Neutrophil (primary cell): ENCODE results near the gene HAGH.

Experiments used
- H3K27ac ChIP-seq: fragments of 200-600 bp; sonication (generic); 2 replicates; pipeline ENCODE4 v1.5.1; 2016; ENCODE audit warnings: mild to moderate bottlenecking, moderate library complexity
- H3K27me3 ChIP-seq: fragments of 200-600 bp; sonication (generic); 2 replicates; pipeline ENCODE4 v1.6.0; 2016; ENCODE audit warnings: mild to moderate bottlenecking
- H3K36me3 ChIP-seq: fragments of 200-600 bp; sonication (generic); 2 replicates; pipeline ENCODE4 v1.5.1; 2017
- H3K4me1 ChIP-seq, 2 experiments: fragments of 200-600 bp in 1 of 2; sonication (generic) in 1 of 2; 1 replicate in 1 of 2; 2 replicates in 1 of 2; pipeline versions ENCODE4 v1.5.1 to v1.6.1; 2013 to 2016; ENCODE audit warnings: low read depth in 1 of 2, low read length in 1 of 2, mild to moderate bottlenecking in 1 of 2, moderate library complexity in 1 of 2; ENCODE audit not compliant: control insufficient read depth in 1 of 2, insufficient read depth in 1 of 2
- H3K4me3 ChIP-seq, 2 experiments: fragments of 200-600 bp in 1 of 2; sonication (generic) in 1 of 2; 1 replicate in 1 of 2; 2 replicates in 1 of 2; pipeline ENCODE4 v1.5.1; 2013 to 2016; ENCODE audit warnings: low read depth in 1 of 2, low read length in 1 of 2, mild to moderate bottlenecking in 1 of 2, moderate library complexity in 1 of 2
- H3K9me3 ChIP-seq: fragments of 200-600 bp; sonication (generic); 2 replicates; pipeline ENCODE4 v1.5.1; 2016
- CTCF ChIP-seq: fragments of 200-600 bp; sonication (generic); IDR thresholded peaks from 2 replicates; pipeline ENCODE4 v1.5.1; 2016; ENCODE audit warnings: antibody characterized with exemption

The HAGH gene

GRCh38 chr16:1818873-1819525 is 7.6 kb downstream of the HAGH start:
- no peaks in the 10 kb centered on the region for H3K27me3 ChIP-seq
- no peaks in the 10 kb centered on the region for H3K9me3 ChIP-seq
- no peaks in the 10 kb centered on the region for H3K4me1 ChIP-seq
- H3K36me3 ChIP-seq: peaks cover 85% of the 10 kb centered on the region
- H3K27ac ChIP-seq: no peak overlapping the region
- H3K4me3 ChIP-seq: no peak overlapping the region
- TF ChIP-seq CTCF: no peak

- no peaks in the 10 kb centered on the region for H3K4me1 ChIP-seq
- peaks cover 91% of the 10 kb centered on the region for H3K36me3 ChIP-seq
- H3K9me3 ChIP-seq: no peaks in the 10 kb centered on the region
- TF ChIP-seq CTCF: no peak
- H3K4me3 ChIP-seq: no peak overlapping the region
- H3K27me3 ChIP-seq: no peaks in the 10 kb centered on the region
- H3K27ac ChIP-seq: no peak overlapping the region
Observed at GRCh38 chr16:1818204-1818872, 8.3 kb downstream of the HAGH start.

GRCh38 chr16:1817716-1818115 is 8.9 kb downstream of the HAGH start:
- H3K9me3 ChIP-seq: no peaks in the 10 kb centered on the region
- no peak overlapping the region for H3K27ac ChIP-seq
- no peak overlapping the region for H3K4me3 ChIP-seq
- no peak for TF ChIP-seq CTCF
- no peaks in the 10 kb centered on the region for H3K27me3 ChIP-seq
- H3K36me3 ChIP-seq: peaks cover 95% of the 10 kb centered on the region
- H3K4me1 ChIP-seq: no peaks in the 10 kb centered on the region

- H3K4me3 ChIP-seq: no peak overlapping the region
- H3K36me3 ChIP-seq: peaks cover 91% of the 10 kb centered on the region
- H3K9me3 ChIP-seq: no peaks in the 10 kb centered on the region
- H3K4me1 ChIP-seq: no peaks in the 10 kb centered on the region
- TF ChIP-seq CTCF: no peak
- H3K27ac ChIP-seq: no peak overlapping the region
- no peaks in the 10 kb centered on the region for H3K27me3 ChIP-seq
Observed at GRCh38 chr16:1817276-1817589, 9.4 kb downstream of the HAGH start.

GRCh38 chr16:1816396-1817275 is 10.0 kb downstream of the HAGH start:
- Histone ChIP-seq H3K27ac (no peak overlapping the region), H3K4me3 (no peak overlapping the region), H3K36me3 (peaks cover 85% of the 10 kb centered on the region), H3K9me3 (no peaks in the 10 kb centered on the region), H3K4me1 (no peaks in the 10 kb centered on the region), H3K27me3 (no peaks in the 10 kb centered on the region)
- no peak for TF ChIP-seq CTCF
